DMS 273 (cell line): ENCODE data around the gene TMEM89.

Experiments
- DNase-seq: peaks from one replicate; lab custom pipeline; 2025; ENCODE audit not compliant: unreplicated experiment; lab: John Stamatoyannopoulos, UW

The TMEM89 gene

GRCh38 chr3:48621461-48621869 is at the start of gene TMEM89:
TSS of gene TMEM89 (minus strand) at chr3:48621769. CDS start at chr3:48621756, 13 bp downstream.
- no peak for DNase-seq

- peak; percentile 34 for DNase-seq
Measured at GRCh38 chr3:48664929-48665328, 43.4 kb upstream of the TMEM89 start.

- DNase-seq: no peak
Measured at GRCh38 chr3:48664313-48664644, 42.7 kb upstream of the TMEM89 start.

GRCh38 chr3:48663489-48664312 is 42.1 kb upstream of the TMEM89 start:
- DNase-seq: peak; percentile 98

GRCh38 chr3:48662753-48663488 is 41.4 kb upstream of the TMEM89 start, which contains the start of gene CELSR3:
TSS of gene CELSR3 (minus strand) at chr3:48662886. CDS start at chr3:48662634, 252 bp downstream.
- DNase-seq: peak; percentile 91

- no peak for DNase-seq
Measured at GRCh38 chr3:48662145-48662752, 40.7 kb upstream of the TMEM89 start.

GRCh38 chr3:48661501-48662144 is 40.1 kb upstream of the TMEM89 start:
- no peak for DNase-seq

- DNase-seq: no peak
Measured at GRCh38 chr3:48660800-48661400, 39.3 kb upstream of the TMEM89 start.

GRCh38 chr3:48656841-48657281 is 35.3 kb upstream of the TMEM89 start:
- DNase-seq: no peak

- no peak for DNase-seq
Measured at GRCh38 chr3:48656061-48656840, 34.7 kb upstream of the TMEM89 start.

GRCh38 chr3:48655606-48656005 is 34.0 kb upstream of the TMEM89 start:
- DNase-seq: no peak

- DNase-seq: no peak
Measured at GRCh38 chr3:48655063-48655462, 33.5 kb upstream of the TMEM89 start.

- DNase-seq: no peak
Measured at GRCh38 chr3:48652923-48653715, 31.6 kb upstream of the TMEM89 start.

GRCh38 chr3:48651771-48652170 is 30.2 kb upstream of the TMEM89 start:
- DNase-seq: no peak

- DNase-seq: no peak
Measured at GRCh38 chr3:48650723-48651122, 29.2 kb upstream of the TMEM89 start.

GRCh38 chr3:48648188-48648850 is 26.8 kb upstream of the TMEM89 start:
- no peak for DNase-seq

GRCh38 chr3:48647714-48648113 is 26.1 kb upstream of the TMEM89 start:
- DNase-seq: no peak

GRCh38 chr3:48644898-48645760 is 23.6 kb upstream of the TMEM89 start:
- DNase-seq: no peak
